Thyroid gland (tissue), 4 donors: Measurements from ENCODE around the gene CNTNAP4. TPM values are rescaled to one million over a fixed set of nuclear protein-coding genes. Genes with fewer than 3 reads are reported as not detected.

ENCODE experiments used
- DNase-seq, 2 donors: peaks; one replicate each; pipeline ENCODE4 v3.0.0-alpha.2; 2019
- H3K27ac ChIP-seq, 3 donors: fragments of 200-600 bp; sonication (generic); 1 replicate in 2 of 3; 2 replicates in 1 of 3; pipeline ENCODE4 v1.5.1; 2016 to 2019; ENCODE audit warnings: mild to moderate bottlenecking in 1 of 3, moderate library complexity in 1 of 3
- H3K27me3 ChIP-seq: fragments of 200-600 bp; sonication (generic); one replicate; pipeline ENCODE4 v1.5.1; 2019
- H3K36me3 ChIP-seq, 2 donors: fragments of 200-600 bp; sonication (generic); one replicate each; pipeline ENCODE4 v1.5.1; 2016 to 2019
- H3K4me1 ChIP-seq, 2 donors: fragments of 200-600 bp; sonication (generic); one replicate each; pipeline ENCODE4 v1.5.1; 2017 to 2019
- H3K4me3 ChIP-seq, 3 donors: fragments of 200-600 bp; sonication (generic); replicated peaks in 1 of 3; 1 replicate in 2 of 3; 2 replicates in 1 of 3; pipeline ENCODE4 v1.5.1; 2016; ENCODE audit warnings: mild to moderate bottlenecking in 1 of 3
- H3K9me3 ChIP-seq: fragments of 200-600 bp; sonication (generic); one replicate; pipeline ENCODE4 v1.5.1; 2017
- CTCF ChIP-seq, 6 experiments: fragments of 200-600 bp in 3 of 6; fragments of 450-650 bp in 3 of 6; sonication (generic) in 3 of 6; IDR thresholded peaks; one replicate each; pipeline ENCODE4 v1.5.1; 2016 to 2019; ENCODE audit warnings: antibody characterized with exemption in 6 of 6, mild to moderate bottlenecking in 2 of 6, inconsistent platforms in 1 of 6, moderate library complexity in 1 of 6
- POLR2A ChIP-seq, 2 donors: fragments of 450-650 bp; IDR thresholded peaks; one replicate each; pipeline ENCODE4 v1.6.1; 2017; ENCODE audit warnings: antibody characterized with exemption in 2 of 2, mild to moderate bottlenecking in 2 of 2, moderate library complexity in 1 of 2
- WGBS, 2 donors: methylation state at CpG; one replicate each; pipeline ENCODE4 v1.1.5; 2017; 5-methylcytosine and 5-hydroxymethylcytosine counted together
- intact Hi-C: fragments of 100-400 bp; cut with DNase I; formaldehyde crosslinking; loops from one replicate; pipeline ENCODE4 v1.15.1; 2023
- total RNA-seq, 4 donors: library from RNA; depleted of rRNA; stranded (reverse); fragments of >200 nt; gene quantifications; one replicate each; pipeline ENCODE4 v1.2.3, GENCODE V29; 2016

CNTNAP4 gene
- total RNA-seq, 4 donors from 2014 or later: not detected

- H3K27me3 ChIP-seq: no peaks in the 10 kb centered on the region
- H3K4me3 ChIP-seq: no peak overlapping the region
- no peak for TF ChIP-seq CTCF (IDR thresholded peaks at IDR 0.05)
- no peak for TF ChIP-seq POLR2A (IDR thresholded peaks at IDR 0.05)
- H3K9me3 ChIP-seq: no peaks in the 10 kb centered on the region
- no peak overlapping the region for H3K27ac ChIP-seq
- H3K4me1 ChIP-seq: no peaks in the 10 kb centered on the region
- H3K36me3 ChIP-seq: no peaks in the 10 kb centered on the region
- no peak for DNase-seq
- intact Hi-C loops: no loop called here
- 69 to 78% methylated on average over 4 of the region's 4 CpGs for WGBS, 2 donors
Observed at GRCh38 chr16:76373998-76374397, 96.8 kb downstream of the CNTNAP4 start.

DNA sequence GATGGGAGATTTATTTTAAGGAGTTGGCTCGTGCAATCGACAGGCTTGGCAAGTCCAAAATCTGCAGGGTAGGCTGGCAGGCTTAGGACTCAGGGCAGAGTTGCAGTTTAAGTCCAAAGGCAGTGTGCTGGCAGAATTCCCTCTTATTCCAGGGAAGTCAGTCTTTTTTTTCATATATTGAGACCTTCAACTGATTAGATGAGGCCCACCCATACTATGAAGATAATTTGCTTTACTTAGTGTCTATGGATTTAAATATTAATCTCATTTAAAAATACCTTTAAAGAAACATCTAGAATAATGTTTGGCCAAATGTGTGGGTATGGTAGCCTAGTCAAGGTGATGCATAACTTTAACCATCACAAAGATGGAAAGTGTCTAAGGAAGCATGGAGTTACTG lies 99.8 kb downstream of the CNTNAP4 start:
- Histone ChIP-seq H3K36me3 (no peaks in the 10 kb centered on the region), H3K4me1 (no peaks in the 10 kb centered on the region), H3K9me3 (no peaks in the 10 kb centered on the region), H3K4me3 (no peak overlapping the region), H3K27ac (no peak overlapping the region), H3K27me3 (no peaks in the 10 kb centered on the region)
- DNase-seq: no peak
- no peak for TF ChIP-seq CTCF (IDR thresholded peaks at IDR 0.05)
- no peak for TF ChIP-seq POLR2A (IDR thresholded peaks at IDR 0.05)
- WGBS, 2 donors: 95% methylated on average over 2 of the region's 2 CpGs
- intact Hi-C loops: no loop called here

DNA sequence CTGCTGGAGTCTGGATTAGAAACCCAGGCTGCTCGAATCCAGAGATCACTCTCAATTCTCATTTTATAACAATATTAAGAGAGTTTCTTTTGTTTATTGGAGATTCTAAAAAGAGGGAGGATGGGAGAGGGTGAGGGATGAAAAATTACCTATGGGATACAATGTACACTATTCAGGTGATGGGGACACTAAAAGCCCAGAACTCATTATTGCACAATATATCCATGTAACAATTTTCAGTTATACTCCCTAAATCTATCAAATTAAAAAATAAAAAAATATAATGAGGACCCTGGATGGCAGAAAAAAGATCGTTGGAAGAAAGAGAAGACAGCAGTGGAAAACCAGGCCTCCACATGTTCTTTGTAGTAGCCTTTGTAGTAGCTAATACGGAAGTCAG lies 100.8 kb downstream of the CNTNAP4 start:
- Histone ChIP-seq H3K27ac (no peak overlapping the region), H3K9me3 (no peaks in the 10 kb centered on the region), H3K27me3 (no peaks in the 10 kb centered on the region), H3K4me3 (no peak overlapping the region), H3K36me3 (no peaks in the 10 kb centered on the region), H3K4me1 (no peaks in the 10 kb centered on the region)
- TF ChIP-seq CTCF (IDR thresholded peaks at IDR 0.05): no peak
- no peak for TF ChIP-seq POLR2A (IDR thresholded peaks at IDR 0.05)
- intact Hi-C loops: no loop called here
- DNase-seq: no peak
- WGBS, 2 donors: 83 to 88% methylated on average over 3 of the region's 3 CpGs

- H3K27ac ChIP-seq: no peak overlapping the region
- H3K27me3 ChIP-seq: no peaks in the 10 kb centered on the region
- no peaks in the 10 kb centered on the region for H3K4me1 ChIP-seq
- intact Hi-C loops: no loop called here
- no peaks in the 10 kb centered on the region for H3K36me3 ChIP-seq
- no peak for DNase-seq
- no peaks in the 10 kb centered on the region for H3K9me3 ChIP-seq
- WGBS, 2 donors: 76 to 78% methylated on average over 1 of the region's 1 CpG
- no peak overlapping the region for H3K4me3 ChIP-seq
- TF ChIP-seq CTCF (IDR thresholded peaks at IDR 0.05) (no peak), POLR2A (IDR thresholded peaks at IDR 0.05) (no peak)
Observed at GRCh38 chr16:76381096-76381495, 103.9 kb downstream of the CNTNAP4 start.

DNA sequence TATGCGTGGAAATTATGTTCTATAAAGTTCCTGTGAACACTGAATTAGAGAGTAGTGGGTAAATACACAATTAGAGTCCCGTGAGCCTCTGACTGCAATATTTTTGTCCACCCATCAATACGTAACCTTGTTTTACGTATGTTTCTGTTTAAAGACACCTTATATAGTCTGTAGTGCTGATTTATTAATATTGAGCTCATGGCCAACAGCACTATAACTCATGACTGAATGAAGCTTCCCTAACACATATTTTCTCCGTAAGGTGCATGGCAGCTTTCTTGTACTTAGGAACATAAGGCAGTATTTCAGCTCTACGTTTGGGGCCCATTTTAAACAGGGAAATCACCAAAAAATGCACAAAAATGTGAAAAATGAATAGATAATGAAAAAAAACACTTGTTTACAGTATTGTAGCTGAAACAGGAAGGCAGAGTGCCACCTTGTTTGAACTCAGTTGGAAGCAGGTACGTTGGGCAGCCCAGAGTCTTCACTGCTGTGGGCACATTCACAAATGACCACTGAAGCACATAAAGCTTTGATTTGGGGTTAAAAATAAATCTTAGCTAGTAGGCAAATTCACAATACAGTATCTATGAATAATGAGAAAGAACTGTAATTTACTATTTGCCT lies 108.5 kb downstream of the CNTNAP4 start:
- H3K4me3 ChIP-seq: no peak overlapping the region
- no peaks in the 10 kb centered on the region for H3K27me3 ChIP-seq
- DNase-seq: no peak
- no peaks in the 10 kb centered on the region for H3K36me3 ChIP-seq
- intact Hi-C loops: no loop called here
- H3K9me3 ChIP-seq: no peaks in the 10 kb centered on the region
- WGBS, 2 donors: 87 to 90% methylated on average over 7 of the region's 7 CpGs
- H3K27ac ChIP-seq: no peak overlapping the region
- no peaks in the 10 kb centered on the region for H3K4me1 ChIP-seq
- TF ChIP-seq CTCF (IDR thresholded peaks at IDR 0.05): no peak
- TF ChIP-seq POLR2A (IDR thresholded peaks at IDR 0.05): no peak
